ENCODE results near the gene EPHB1. TPM values are rescaled to one million over a fixed set of nuclear protein-coding genes. Genes with fewer than 3 reads are reported as not detected.
A peak's percentile ranks its signal among the peaks of the same experiment; 100 is the strongest.

EPHB1 gene
- total RNA-seq, 4 donors from 2014 or later: 1.00 to 8.9 (median 4.5) TPM

DNA sequence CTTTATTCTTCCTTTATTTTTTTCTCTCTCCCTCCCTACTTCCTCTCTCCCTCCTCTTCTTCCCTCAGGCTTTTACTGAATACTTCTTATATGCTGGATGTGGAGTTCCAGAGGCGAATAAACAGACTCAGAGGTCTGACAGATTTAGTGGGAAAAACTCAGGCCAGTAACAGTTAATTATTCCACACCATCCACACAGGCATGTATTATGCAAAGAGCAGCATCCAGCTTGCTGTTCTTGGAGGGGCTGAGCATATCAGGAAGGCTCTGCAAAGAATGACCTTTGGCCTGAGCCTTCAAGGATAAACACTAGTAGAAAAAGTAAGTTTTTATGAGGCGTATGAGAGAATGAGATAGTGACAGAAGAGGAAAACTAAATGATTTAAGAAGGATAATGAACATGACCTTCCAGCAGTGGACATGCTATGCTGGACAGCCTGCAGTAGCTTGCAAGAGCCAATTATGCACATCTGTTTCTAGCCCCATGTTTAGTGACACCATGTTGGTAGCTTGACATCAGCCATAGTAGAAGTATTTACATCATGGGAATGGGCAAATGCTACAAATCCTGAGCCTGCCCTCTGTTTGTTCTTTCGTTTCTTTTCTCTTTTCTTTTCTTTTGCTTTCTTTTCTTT is 387.4 kb downstream of the EPHB1 start:
- no peaks in the 10 kb centered on the region for H3K36me3 ChIP-seq
- H3K27ac ChIP-seq: no peak overlapping the region
- H3K27me3 ChIP-seq: no peaks in the 10 kb centered on the region
- no peak for ATAC-seq
- no peaks in the 10 kb centered on the region for H3K9me3 ChIP-seq
- intact Hi-C loops (cut with DNase I; ENCODE audit: low total_unique reads) (no loop called here), in situ Hi-C loops (cut with MboI; ENCODE audit: low sequenced_read_pairs in 4 of 4) (no loop called here)
- H3K4me1 ChIP-seq: no peaks in the 10 kb centered on the region
- no peak overlapping the region for H3K4me3 ChIP-seq
- DNase-seq: no peak
- no peak for TF ChIP-seq POLR2A (IDR thresholded peaks at IDR 0.05)
- TF ChIP-seq, protein P1, sequence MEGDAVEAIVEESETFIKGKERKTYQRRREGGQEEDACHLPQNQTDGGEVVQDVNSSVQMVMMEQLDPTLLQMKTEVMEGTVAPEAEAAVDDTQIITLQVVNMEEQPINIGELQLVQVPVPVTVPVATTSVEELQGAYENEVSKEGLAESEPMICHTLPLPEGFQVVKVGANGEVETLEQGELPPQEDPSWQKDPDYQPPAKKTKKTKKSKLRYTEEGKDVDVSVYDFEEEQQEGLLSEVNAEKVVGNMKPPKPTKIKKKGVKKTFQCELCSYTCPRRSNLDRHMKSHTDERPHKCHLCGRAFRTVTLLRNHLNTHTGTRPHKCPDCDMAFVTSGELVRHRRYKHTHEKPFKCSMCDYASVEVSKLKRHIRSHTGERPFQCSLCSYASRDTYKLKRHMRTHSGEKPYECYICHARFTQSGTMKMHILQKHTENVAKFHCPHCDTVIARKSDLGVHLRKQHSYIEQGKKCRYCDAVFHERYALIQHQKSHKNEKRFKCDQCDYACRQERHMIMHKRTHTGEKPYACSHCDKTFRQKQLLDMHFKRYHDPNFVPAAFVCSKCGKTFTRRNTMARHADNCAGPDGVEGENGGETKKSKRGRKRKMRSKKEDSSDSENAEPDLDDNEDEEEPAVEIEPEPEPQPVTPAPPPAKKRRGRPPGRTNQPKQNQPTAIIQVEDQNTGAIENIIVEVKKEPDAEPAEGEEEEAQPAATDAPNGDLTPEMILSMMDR (IDR thresholded peaks at IDR 0.05 in 4 of 5, conservative IDR thresholded peaks at IDR 0.05 in 1 of 5): no peak

- H3K27me3 ChIP-seq: no peaks in the 10 kb centered on the region
- ATAC-seq: peak in 1 of 2 donors; percentile 53
- no peaks in the 10 kb centered on the region for H3K36me3 ChIP-seq
- no peaks in the 10 kb centered on the region for H3K9me3 ChIP-seq
- DNase-seq: no peak
- H3K4me3 ChIP-seq: no peak overlapping the region
- H3K4me1 ChIP-seq: peaks cover 3 to 12% of the 10 kb centered on the region in 2 donors
- in situ Hi-C loops (cut with MboI; ENCODE audit: low sequenced_read_pairs in 4 of 4): no loop called here
- intact Hi-C loops (cut with DNase I; ENCODE audit: low total_unique reads): no loop called here
- TF ChIP-seq POLR2A (IDR thresholded peaks at IDR 0.05): no peak
- TF ChIP-seq, protein P1 (IDR thresholded peaks at IDR 0.05 in 4 of 5, conservative IDR thresholded peaks at IDR 0.05 in 1 of 5): no peak
- H3K27ac ChIP-seq: no peak overlapping the region
Observed at GRCh38 chr3:135190658-135191057, 395.6 kb downstream of the EPHB1 start.

DNA sequence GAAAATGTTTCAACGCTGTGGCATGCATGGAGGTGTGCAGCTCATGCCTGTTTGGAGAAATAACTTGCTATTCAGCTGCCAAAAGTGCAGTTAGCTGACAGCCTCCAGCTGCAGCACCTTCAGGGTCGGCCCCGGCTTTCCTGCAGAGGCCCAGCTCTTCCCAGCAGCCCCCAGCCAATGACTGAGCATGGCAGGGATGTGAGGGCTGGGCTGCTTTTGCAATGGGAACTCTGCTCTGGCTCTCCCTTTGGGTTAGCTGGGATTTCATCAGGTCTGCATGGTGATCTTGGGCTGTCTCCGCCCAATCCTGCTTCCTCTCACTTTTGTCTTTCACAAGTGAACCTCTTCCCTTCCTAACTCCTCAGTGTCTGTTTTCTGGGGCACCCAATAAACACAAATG is 396.6 kb downstream of the EPHB1 start:
- no peaks in the 10 kb centered on the region for H3K27me3 ChIP-seq
- peaks cover 3 to 12% of the 10 kb centered on the region in 2 donors for H3K4me1 ChIP-seq
- in situ Hi-C loops (cut with MboI; ENCODE audit: low sequenced_read_pairs in 4 of 4) (no loop called here), intact Hi-C loops (cut with DNase I; ENCODE audit: low total_unique reads) (no loop called here)
- H3K9me3 ChIP-seq: no peaks in the 10 kb centered on the region
- no peak for ATAC-seq
- H3K27ac ChIP-seq: no peak overlapping the region
- no peaks in the 10 kb centered on the region for H3K36me3 ChIP-seq
- no peak overlapping the region for H3K4me3 ChIP-seq
- DNase-seq: no peak
- TF ChIP-seq, protein P1 (IDR thresholded peaks at IDR 0.05 in 4 of 5, conservative IDR thresholded peaks at IDR 0.05 in 1 of 5): no peak
- TF ChIP-seq POLR2A (IDR thresholded peaks at IDR 0.05): no peak

- no peak for TF ChIP-seq POLR2A (IDR thresholded peaks at IDR 0.05)
- TF ChIP-seq, protein P1 (IDR thresholded peaks at IDR 0.05 in 4 of 5, conservative IDR thresholded peaks at IDR 0.05 in 1 of 5): no peak
- Histone ChIP-seq H3K4me1 (peaks cover 3 to 12% of the 10 kb centered on the region in 2 donors), H3K27me3 (no peaks in the 10 kb centered on the region), H3K9me3 (no peaks in the 10 kb centered on the region), H3K4me3 (no peak overlapping the region), H3K27ac (no peak overlapping the region), H3K36me3 (no peaks in the 10 kb centered on the region)
- ATAC-seq (no peak), DNase-seq (no peak)
- intact Hi-C loops (cut with DNase I; ENCODE audit: low total_unique reads) (no loop called here), in situ Hi-C loops (cut with MboI; ENCODE audit: low sequenced_read_pairs in 4 of 4) (no loop called here)
Observed at GRCh38 chr3:135192929-135193328, 397.9 kb downstream of the EPHB1 start.

GRCh38 chr3:135197246-135197645 is 402.2 kb downstream of the EPHB1 start:
- Histone ChIP-seq H3K9me3 (no peaks in the 10 kb centered on the region), H3K4me3 (no peak overlapping the region), H3K27ac (no peak overlapping the region), H3K27me3 (no peaks in the 10 kb centered on the region), H3K4me1 (no peaks in the 10 kb centered on the region), H3K36me3 (no peaks in the 10 kb centered on the region)
- no peak for TF ChIP-seq POLR2A (IDR thresholded peaks at IDR 0.05)
- TF ChIP-seq, protein P1 (IDR thresholded peaks at IDR 0.05 in 4 of 5, conservative IDR thresholded peaks at IDR 0.05 in 1 of 5): no peak
- in situ Hi-C loops (cut with MboI; ENCODE audit: low sequenced_read_pairs in 4 of 4): no loop called here
- intact Hi-C loops (cut with DNase I; ENCODE audit: low total_unique reads): no loop called here
- DNase-seq (no peak), ATAC-seq (no peak)
